Activated naive CD8-positive, alpha-beta T cell treated with anti-CD3 and anti-CD28 coated beads, Interleukin-2, amount 10 ng/mL, durations not matched to agents 7 days and 5 days (primary cell): ENCODE data around the gene RAB31. TPM values are rescaled to one million over a fixed set of nuclear protein-coding genes. Genes with fewer than 3 reads are reported as not detected.
A peak's percentile ranks its signal among the peaks of the same experiment; 100 is the strongest.

Experiments
- ATAC-seq: fragments of 150-1000 bp; cut with Tn5 transposase; one replicate; pipeline ENCODE4 v1.10.0; 2021; ENCODE audit warnings: low read depth, moderate library complexity
- POLR2A ChIA-PET: fragments of 350-600 bp; sonication (Branson Sonifier 250); formaldehyde crosslinking; loops from one replicate; lab custom pipeline; 2021; ENCODE audit warnings: antibody characterized with exemption; lab: Charles Lee
- DNase-seq: peaks from one replicate; pipeline ENCODE4 v3.0.0; 2021
- H3K27ac Mint-ChIP-seq: one replicate; pipeline ENCODE4 v1.8.0; 2022; ENCODE audit warnings: mild to moderate bottlenecking, mixed read lengths
- H3K27me3 Mint-ChIP-seq: one replicate; pipeline ENCODE4 v1.8.0; 2022; ENCODE audit warnings: mild to moderate bottlenecking, moderate library complexity, mixed read lengths
- H3K36me3 Mint-ChIP-seq: one replicate; pipeline ENCODE4 v1.8.0; 2021; ENCODE audit warnings: mild to moderate bottlenecking, mixed read lengths
- H3K4me1 Mint-ChIP-seq: one replicate; pipeline ENCODE4 v1.8.0; 2021; ENCODE audit warnings: mixed read lengths
- H3K4me3 Mint-ChIP-seq: one replicate; pipeline ENCODE4 v1.8.0; 2022; ENCODE audit warnings: mild to moderate bottlenecking, moderate library complexity, mixed read lengths
- H3K9me3 Mint-ChIP-seq: one replicate; pipeline ENCODE4 v1.8.0; 2021; ENCODE audit warnings: mixed read lengths
- total RNA-seq, 2 experiments: library from RNA; stranded (reverse); gene quantifications; one replicate each; pipeline ENCODE4 v1.2.3, GENCODE V29; 2021

Gene RAB31
- total RNA-seq, 2 experiments from 2014 or later = 0.94 to 3.6 TPM

- Mint-ChIP-seq H3K36me3 (no peaks in the 10 kb centered on the region), H3K9me3 (no peaks in the 10 kb centered on the region), H3K27ac (no peak overlapping the region), H3K4me3 (no peak overlapping the region), H3K4me1 (peaks cover 9% of the 10 kb centered on the region), H3K27me3 (peaks cover 41% of the 10 kb centered on the region)
- POLR2A ChIA-PET = no interaction called here
- ATAC-seq = no peak
- DNase-seq = no peak
Observed at GRCh38 chr18:9683418-9684396, 24.4 kb upstream of the RAB31 start.

- ATAC-seq (no peak), DNase-seq (no peak)
- Mint-ChIP-seq H3K4me3 (peak overlapping the region; percentile 2), H3K27me3 (peaks cover 46% of the 10 kb centered on the region), H3K9me3 (no peaks in the 10 kb centered on the region), H3K4me1 (peaks cover 9% of the 10 kb centered on the region), H3K27ac (no peak overlapping the region), H3K36me3 (no peaks in the 10 kb centered on the region)
- POLR2A ChIA-PET = no interaction called here
Observed at GRCh38 chr18:9684881-9685614, 23.1 kb upstream of the RAB31 start.

- H3K36me3 Mint-ChIP-seq = no peaks in the 10 kb centered on the region
- H3K27ac Mint-ChIP-seq = no peak overlapping the region
- no peak overlapping the region for H3K4me3 Mint-ChIP-seq
- peaks cover 49% of the 10 kb centered on the region for H3K27me3 Mint-ChIP-seq
- H3K9me3 Mint-ChIP-seq = no peaks in the 10 kb centered on the region
- no peak for DNase-seq
- POLR2A ChIA-PET = no interaction called here
- no peak for ATAC-seq
- peaks cover 9% of the 10 kb centered on the region for H3K4me1 Mint-ChIP-seq
Observed at GRCh38 chr18:9685615-9685890, 22.5 kb upstream of the RAB31 start.

GRCh38 chr18:9688036-9688741, 19.9 kb upstream of the RAB31 start:
- H3K27ac Mint-ChIP-seq = no peak overlapping the region
- DNase-seq (no peak), ATAC-seq (no peak)
- peaks cover 33% of the 10 kb centered on the region for H3K27me3 Mint-ChIP-seq
- no peaks in the 10 kb centered on the region for H3K36me3 Mint-ChIP-seq
- H3K4me1 Mint-ChIP-seq = peaks cover 9% of the 10 kb centered on the region
- no peak overlapping the region for H3K4me3 Mint-ChIP-seq
- POLR2A ChIA-PET = no interaction called here
- no peaks in the 10 kb centered on the region for H3K9me3 Mint-ChIP-seq

GRCh38 chr18:9689253-9689652, 18.8 kb upstream of the RAB31 start:
- DNase-seq = no peak
- Mint-ChIP-seq H3K27me3 (peaks cover 32% of the 10 kb centered on the region), H3K9me3 (no peaks in the 10 kb centered on the region), H3K4me1 (peaks cover 6% of the 10 kb centered on the region), H3K36me3 (no peaks in the 10 kb centered on the region), H3K4me3 (no peak overlapping the region), H3K27ac (no peak overlapping the region)
- no peak for ATAC-seq
- POLR2A ChIA-PET = no interaction called here

- no peak for ATAC-seq
- peaks cover 34% of the 10 kb centered on the region for H3K27me3 Mint-ChIP-seq
- no peaks in the 10 kb centered on the region for H3K36me3 Mint-ChIP-seq
- H3K4me1 Mint-ChIP-seq = peaks cover 2% of the 10 kb centered on the region
- DNase-seq = no peak
- no peak overlapping the region for H3K27ac Mint-ChIP-seq
- no peak overlapping the region for H3K4me3 Mint-ChIP-seq
- POLR2A ChIA-PET = no interaction called here
- H3K9me3 Mint-ChIP-seq = no peaks in the 10 kb centered on the region
Observed at GRCh38 chr18:9690418-9691188, 17.5 kb upstream of the RAB31 start.

GRCh38 chr18:9691235-9691634, 16.9 kb upstream of the RAB31 start:
- DNase-seq (no peak), ATAC-seq (no peak)
- peaks cover 35% of the 10 kb centered on the region for H3K27me3 Mint-ChIP-seq
- H3K4me1 Mint-ChIP-seq = peaks cover 8% of the 10 kb centered on the region
- POLR2A ChIA-PET = no interaction called here
- no peak overlapping the region for H3K4me3 Mint-ChIP-seq
- H3K9me3 Mint-ChIP-seq = no peaks in the 10 kb centered on the region
- no peaks in the 10 kb centered on the region for H3K36me3 Mint-ChIP-seq
- no peak overlapping the region for H3K27ac Mint-ChIP-seq

- Mint-ChIP-seq H3K9me3 (no peaks in the 10 kb centered on the region), H3K36me3 (no peaks in the 10 kb centered on the region), H3K4me3 (no peak overlapping the region), H3K4me1 (peaks cover 11% of the 10 kb centered on the region), H3K27ac (no peak overlapping the region), H3K27me3 (peaks cover 45% of the 10 kb centered on the region)
- ATAC-seq = no peak
- DNase-seq = no peak
- POLR2A ChIA-PET = no interaction called here
Observed at GRCh38 chr18:9694174-9694573, 13.9 kb upstream of the RAB31 start.

GRCh38 chr18:9694952-9695495, 13.1 kb upstream of the RAB31 start:
- Mint-ChIP-seq H3K9me3 (no peaks in the 10 kb centered on the region), H3K27me3 (peaks cover 41% of the 10 kb centered on the region), H3K27ac (no peak overlapping the region), H3K4me3 (no peak overlapping the region), H3K36me3 (no peaks in the 10 kb centered on the region), H3K4me1 (peaks cover 11% of the 10 kb centered on the region)
- ATAC-seq (no peak), DNase-seq (no peak)
- POLR2A ChIA-PET = no interaction called here

- Mint-ChIP-seq H3K4me1 (peaks cover 11% of the 10 kb centered on the region), H3K27ac (no peak overlapping the region), H3K4me3 (no peak overlapping the region), H3K27me3 (peaks cover 42% of the 10 kb centered on the region), H3K36me3 (no peaks in the 10 kb centered on the region), H3K9me3 (no peaks in the 10 kb centered on the region)
- ATAC-seq = no peak
- POLR2A ChIA-PET = no interaction called here
- DNase-seq = no peak
Observed at GRCh38 chr18:9695605-9696004, 12.5 kb upstream of the RAB31 start.

- Mint-ChIP-seq H3K36me3 (no peaks in the 10 kb centered on the region), H3K27ac (no peak overlapping the region), H3K9me3 (no peaks in the 10 kb centered on the region), H3K27me3 (peaks cover 44% of the 10 kb centered on the region), H3K4me1 (peaks cover 11% of the 10 kb centered on the region), H3K4me3 (no peak overlapping the region)
- DNase-seq (no peak), ATAC-seq (no peak)
- POLR2A ChIA-PET = no interaction called here
Observed at GRCh38 chr18:9696112-9696511, 12.0 kb upstream of the RAB31 start.

GRCh38 chr18:9696701-9697100, 11.4 kb upstream of the RAB31 start:
- Mint-ChIP-seq H3K9me3 (no peaks in the 10 kb centered on the region), H3K36me3 (no peaks in the 10 kb centered on the region), H3K4me1 (peaks cover 11% of the 10 kb centered on the region), H3K4me3 (no peak overlapping the region), H3K27ac (no peak overlapping the region), H3K27me3 (peaks cover 49% of the 10 kb centered on the region)
- POLR2A ChIA-PET = no interaction called here
- DNase-seq = no peak
- ATAC-seq = no peak

- Mint-ChIP-seq H3K4me1 (peaks cover 11% of the 10 kb centered on the region), H3K9me3 (no peaks in the 10 kb centered on the region), H3K27ac (no peak overlapping the region), H3K4me3 (no peak overlapping the region), H3K36me3 (no peaks in the 10 kb centered on the region), H3K27me3 (peaks cover 52% of the 10 kb centered on the region)
- POLR2A ChIA-PET = no interaction called here
- no peak for DNase-seq
- no peak for ATAC-seq
Observed at GRCh38 chr18:9697121-9697520, 11.0 kb upstream of the RAB31 start.
